H54 (cell line): ENCODE results near the gene LCE1E.

Experiments used
- DNase-seq: peaks from one replicate; pipeline ENCODE4 v3.0.0; 2011; ENCODE audit warnings: low spot score, mixed read lengths; ENCODE audit not compliant: insufficient read length
- FAIRE-seq: peaks from 3 replicates; lab custom pipeline; 2011; peaks lifted over from hg19 to GRCh38; lab: Jason Lieb, UNC
- POLR2A ChIP-seq: IDR thresholded peaks from 2 replicates; pipeline ENCODE4 v1.6.1; 2011; ENCODE audit warnings: low read depth, mild to moderate bottlenecking, low read length

The LCE1E gene

GRCh38 chr1:152811671-152812070 is 25.6 kb downstream of the LCE1E start, which contains the start of gene LCE1B:
TSS of gene LCE1B (plus strand) at chr1:152811971. CDS start at chr1:152812447, 476 bp downstream.
- no peak for TF ChIP-seq POLR2A
- no peak for FAIRE-seq
- DNase-seq = no peak

GRCh38 chr1:152817309-152817708 is 31.3 kb downstream of the LCE1E start:
- no peak for DNase-seq
- no peak for FAIRE-seq
- no peak for TF ChIP-seq POLR2A

- FAIRE-seq (no peak), DNase-seq (no peak)
- no peak for TF ChIP-seq POLR2A
Observed at GRCh38 chr1:152823294-152823693, 37.2 kb downstream of the LCE1E start.

DNA sequence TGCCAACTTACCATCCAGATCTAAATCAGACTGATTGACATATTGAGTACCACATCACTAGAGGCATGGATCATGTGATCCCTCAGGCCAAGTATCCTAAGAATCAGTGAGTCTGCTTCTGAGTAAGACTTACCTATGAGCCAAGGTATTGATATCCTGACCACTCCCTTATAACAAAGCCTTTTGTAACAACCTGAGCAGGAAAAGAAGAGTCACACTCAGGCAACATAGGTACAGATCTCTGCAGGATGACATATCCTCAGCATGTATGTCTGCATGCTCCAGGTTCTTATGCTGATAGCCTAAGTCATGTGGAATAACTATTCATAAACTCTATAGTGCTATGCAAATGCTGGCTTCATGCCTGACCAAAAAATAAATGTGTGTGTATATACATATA is 38.9 kb downstream of the LCE1E start:
- DNase-seq (no peak), FAIRE-seq (no peak)
- no peak for TF ChIP-seq POLR2A

- no peak for TF ChIP-seq POLR2A
- FAIRE-seq = no peak
Observed at GRCh38 chr1:152827173-152827572, 41.1 kb downstream of the LCE1E start, which contains the start of gene LCE1A. TSS of gene LCE1A (plus strand) at chr1:152827473. CDS start at chr1:152827473, 0 bp downstream.

DNA sequence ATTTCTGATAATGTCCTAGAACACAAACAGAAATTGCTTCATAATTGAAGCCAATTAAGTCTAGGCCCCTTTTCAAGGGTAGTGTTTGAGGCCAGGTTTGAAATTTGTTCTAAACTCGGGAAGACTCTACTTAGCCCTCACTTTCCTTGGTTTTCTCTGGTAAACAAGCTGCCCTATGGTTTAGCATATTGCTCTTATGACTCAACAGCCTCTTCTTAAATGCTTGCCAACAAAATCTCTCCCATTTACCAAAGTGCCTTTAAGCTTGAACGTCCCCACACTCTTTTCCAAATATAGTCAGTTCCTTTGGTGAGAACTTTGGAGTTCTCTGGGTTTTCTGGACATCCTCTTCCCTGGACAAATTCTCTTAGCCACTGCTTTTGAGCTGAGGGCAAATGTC is 50.8 kb downstream of the LCE1E start:
- DNase-seq (no peak), FAIRE-seq (no peak)
- no peak for TF ChIP-seq POLR2A

More at GRCh38 chr1:152827173-152827572, 41.1 kb downstream of the LCE1E start, which contains the start of gene LCE1A:
- DNase-seq = no peak
